ENCODE measurements around the gene CDYL.

GRCh38 chr6:4987432-4987831 is 211.2 kb downstream of the CDYL start:
- TF ChIP-seq GATA3 (IDR thresholded peaks at IDR 0.05; ENCODE audit: low read depth, low read length) (no peak), GATA2 (IDR thresholded peaks at IDR 0.05; ENCODE audit: low read depth, low read length) (no peak)
